Measurements from ENCODE around the gene ILF2.

DNA sequence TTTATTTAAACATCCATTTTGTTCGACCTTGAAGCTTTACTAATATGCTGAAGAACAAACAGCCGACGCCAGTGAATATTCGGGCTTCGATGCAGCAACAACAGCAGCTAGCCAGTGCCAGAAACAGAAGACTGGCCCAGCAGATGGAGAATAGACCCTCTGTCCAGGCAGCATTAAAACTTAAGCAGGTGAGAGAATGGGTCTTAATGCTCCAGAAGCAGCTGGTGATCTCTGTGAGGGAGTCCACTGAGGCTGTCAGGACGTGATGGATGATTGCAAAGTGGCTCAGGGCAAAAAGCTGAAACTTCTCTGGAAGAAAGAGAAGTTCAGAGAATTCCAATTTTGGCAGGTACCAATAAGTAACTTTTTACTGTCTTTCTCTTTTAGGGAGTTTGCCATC lies 32.5 kb downstream of the ILF2 start:
- TF ChIP-seq, protein P1, sequence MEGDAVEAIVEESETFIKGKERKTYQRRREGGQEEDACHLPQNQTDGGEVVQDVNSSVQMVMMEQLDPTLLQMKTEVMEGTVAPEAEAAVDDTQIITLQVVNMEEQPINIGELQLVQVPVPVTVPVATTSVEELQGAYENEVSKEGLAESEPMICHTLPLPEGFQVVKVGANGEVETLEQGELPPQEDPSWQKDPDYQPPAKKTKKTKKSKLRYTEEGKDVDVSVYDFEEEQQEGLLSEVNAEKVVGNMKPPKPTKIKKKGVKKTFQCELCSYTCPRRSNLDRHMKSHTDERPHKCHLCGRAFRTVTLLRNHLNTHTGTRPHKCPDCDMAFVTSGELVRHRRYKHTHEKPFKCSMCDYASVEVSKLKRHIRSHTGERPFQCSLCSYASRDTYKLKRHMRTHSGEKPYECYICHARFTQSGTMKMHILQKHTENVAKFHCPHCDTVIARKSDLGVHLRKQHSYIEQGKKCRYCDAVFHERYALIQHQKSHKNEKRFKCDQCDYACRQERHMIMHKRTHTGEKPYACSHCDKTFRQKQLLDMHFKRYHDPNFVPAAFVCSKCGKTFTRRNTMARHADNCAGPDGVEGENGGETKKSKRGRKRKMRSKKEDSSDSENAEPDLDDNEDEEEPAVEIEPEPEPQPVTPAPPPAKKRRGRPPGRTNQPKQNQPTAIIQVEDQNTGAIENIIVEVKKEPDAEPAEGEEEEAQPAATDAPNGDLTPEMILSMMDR (IDR thresholded peaks at IDR 0.05), result no peak
- TF ChIP-seq POLR2A (IDR thresholded peaks at IDR 0.05) (no peak), POLR2AphosphoS5 (IDR thresholded peaks at IDR 0.05; ENCODE audit: insufficient read depth in 1 of 2, low read depth in 1 of 2) (no peak)
